ENCODE measurements around the gene FAM210B. TPM values are rescaled to one million over a fixed set of nuclear protein-coding genes. Genes with fewer than 3 reads are reported as not detected.
A peak's percentile ranks its signal among the peaks of the same experiment; 100 is the strongest.

Gene FAM210B
- total and polyA plus RNA-seq, 9 of the 15 experiments (the other 6 are each of a cell fraction or from before 2014, with no cell fraction given): 12.1 to 87.3 (median 47.6) TPM

- TF ChIP-seq HMGXB4 (CRISPR knock-in tag; IDR thresholded peaks at IDR 0.05) (no peak), ZNF395 (CRISPR knock-in tag; IDR thresholded peaks at IDR 0.05) (no peak), ZNF134 (CRISPR knock-in tag; conservative IDR thresholded peaks at IDR 0.05) (no peak), DLX4 (CRISPR knock-in tag; IDR thresholded peaks at IDR 0.05) (no peak), ZNF316 (IDR thresholded peaks at IDR 0.05) (no peak), STAG1 (CRISPR knock-in tag; IDR thresholded peaks at IDR 0.05; ENCODE audit: borderline replicate concordance) (no peak), PHF8 (IDR thresholded peaks at IDR 0.05; ENCODE audit: borderline replicate concordance, low read length) (peak; percentile 50; the same call in 1 of the 2 replicates), KLF16 (IDR thresholded peaks at IDR 0.05) (no peak), RB1 (IDR thresholded peaks at IDR 0.05; ENCODE audit: low read depth) (peak; percentile 52; the same call in 1 of the 2 replicates), RFX1 (IDR thresholded peaks at IDR 0.05) (no peak), GATA2 (CRISPR knock-in tag; IDR thresholded peaks at IDR 0.05) (no peak), MIER1 (IDR thresholded peaks at IDR 0.05; ENCODE audit: low read depth) (no peak), HDGF (IDR thresholded peaks at IDR 0.05) (no peak), PHTF2 (CRISPR knock-in tag; IDR thresholded peaks at IDR 0.05) (no peak), CBFA2T3 (IDR thresholded peaks at IDR 0.05) (no peak), BCLAF1 (IDR thresholded peaks at IDR 0.05; ENCODE audit: borderline replicate concordance in 1 of 2, control insufficient read depth in 1 of 2, low read depth in 2 of 2, low read length in 1 of 2) (no peak), ETV1 (tag; conservative IDR thresholded peaks at IDR 0.05; ENCODE audit: low read depth) (no peak), ZNF707 (CRISPR knock-in tag; conservative IDR thresholded peaks at IDR 0.05) (no peak), SREBF2 (CRISPR knock-in tag; IDR thresholded peaks at IDR 0.05) (no peak), HMG20B (CRISPR knock-in tag; IDR thresholded peaks at IDR 0.05) (no peak), ZBTB33 (CRISPR knock-in tag; IDR thresholded peaks at IDR 0.05) (no peak), LARP7 (IDR thresholded peaks at IDR 0.05) (no peak)
Measured at GRCh38 chr20:56358600-56359211, at the start of gene FAM210B (continued).
